Dedifferentiated amniotic fluid mesenchymal stem cell (primary cell): ENCODE measurements around the gene ZNF211.

ENCODE experiments used
- DNase-seq: peaks from one replicate; pipeline ENCODE4 v3.0.0-alpha.2; 2016; ENCODE audit errors: extremely low spot score

Gene ZNF211

GRCh38 chr19:57632987-57633831 is at the start of gene ZNF211:
TSS of gene ZNF211 (plus strand) at chr19:57633168. CDS start at chr19:57633347, 179 bp downstream.
- peak; percentile 95 for DNase-seq

GRCh38 chr19:57583521-57584416 is 49.2 kb upstream of the ZNF211 start, which contains the start of gene ZIK1:
TSS of gene ZIK1 (plus strand) at chr19:57584145. CDS start at chr19:57584357, 212 bp downstream.
- DNase-seq: peak; percentile 92

GRCh38 chr19:57587529-57587928 is 45.4 kb upstream of the ZNF211 start:
- no peak for DNase-seq

- DNase-seq: no peak
Measured at GRCh38 chr19:57599377-57599760, 33.6 kb upstream of the ZNF211 start.

- DNase-seq: peak; percentile 86
Measured at GRCh38 chr19:57599761-57600383, 33.1 kb upstream of the ZNF211 start, which contains the start of gene ZNF530. TSS of gene ZNF530 (plus strand) at chr19:57599885. CDS start at chr19:57604346, 4,461 bp downstream.

- DNase-seq: no peak
Measured at GRCh38 chr19:57606931-57607330, 26.0 kb upstream of the ZNF211 start.

- no peak for DNase-seq
Measured at GRCh38 chr19:57611113-57611512, 21.9 kb upstream of the ZNF211 start.

- peak; percentile 85 for DNase-seq
Measured at GRCh38 chr19:57613941-57614743, 18.8 kb upstream of the ZNF211 start, which contains the start of gene ZNF134. TSS of gene ZNF134 (plus strand) at chr19:57614242. CDS start at chr19:57619469, 5,227 bp downstream.

- DNase-seq: no peak
Measured at GRCh38 chr19:57615346-57615745, 17.6 kb upstream of the ZNF211 start.

GRCh38 chr19:57620673-57621348 is 12.2 kb upstream of the ZNF211 start:
- DNase-seq: no peak

- no peak for DNase-seq
Measured at GRCh38 chr19:57623091-57623490, 9.9 kb upstream of the ZNF211 start.

GRCh38 chr19:57633832-57634131 is 814 bp downstream of the ZNF211 start:
- DNase-seq: no peak

- no peak for DNase-seq
Measured at GRCh38 chr19:57637379-57637778, 4.4 kb downstream of the ZNF211 start.

- DNase-seq: no peak
Measured at GRCh38 chr19:57641715-57642234, 8.8 kb downstream of the ZNF211 start.

- DNase-seq: no peak
Measured at GRCh38 chr19:57642396-57643046, 9.6 kb downstream of the ZNF211 start.

GRCh38 chr19:57643734-57644133 is 10.8 kb downstream of the ZNF211 start:
- DNase-seq: no peak

- no peak for DNase-seq
Measured at GRCh38 chr19:57648331-57649003, 15.5 kb downstream of the ZNF211 start.

- no peak for DNase-seq
Measured at GRCh38 chr19:57651654-57651996, 18.7 kb downstream of the ZNF211 start.

- DNase-seq: no peak
Measured at GRCh38 chr19:57653689-57654088, 20.7 kb downstream of the ZNF211 start.
